Hepatic stellate cell (primary cell): ENCODE measurements around the gene CEACAM5.

ENCODE experiments used
- DNase-seq: peaks from one replicate; pipeline ENCODE4 v3.0.0; 2011; ENCODE audit warnings: low spot score

The CEACAM5 gene

DNA sequence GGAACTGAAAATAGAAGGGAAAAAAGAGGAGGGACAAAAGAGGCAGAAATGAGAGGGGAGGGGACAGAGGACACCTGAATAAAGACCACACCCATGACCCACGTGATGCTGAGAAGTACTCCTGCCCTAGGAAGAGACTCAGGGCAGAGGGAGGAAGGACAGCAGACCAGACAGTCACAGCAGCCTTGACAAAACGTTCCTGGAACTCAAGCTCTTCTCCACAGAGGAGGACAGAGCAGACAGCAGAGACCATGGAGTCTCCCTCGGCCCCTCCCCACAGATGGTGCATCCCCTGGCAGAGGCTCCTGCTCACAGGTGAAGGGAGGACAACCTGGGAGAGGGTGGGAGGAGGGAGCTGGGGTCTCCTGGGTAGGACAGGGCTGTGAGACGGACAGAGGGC is at the start of gene CEACAM5:
CEACAM5 (plus strand) TSS at position 146 of the 400 bp plus-strand sequence; CDS start at position 252, 106 bp downstream.
- DNase-seq: no peak

DNA sequence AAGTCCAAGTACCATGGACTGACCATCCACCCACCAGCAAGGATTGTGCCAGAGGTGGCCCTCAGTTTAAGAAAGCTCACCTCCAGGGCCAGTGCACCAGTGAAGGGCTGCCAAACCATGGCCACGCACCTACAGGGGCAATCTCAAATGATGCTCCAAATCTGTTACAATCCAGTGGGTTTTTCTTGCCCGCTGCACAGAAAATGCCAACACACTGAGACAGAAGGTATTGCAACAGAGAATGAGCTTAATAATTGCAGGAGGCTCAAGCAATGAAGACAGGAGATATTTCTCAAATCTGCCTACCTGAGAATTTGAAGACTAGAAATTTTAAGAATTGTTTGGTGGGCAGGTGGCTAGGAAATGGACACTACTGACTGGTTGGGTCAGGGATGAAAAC is 42.4 kb upstream of the CEACAM5 start:
- DNase-seq: no peak

DNA sequence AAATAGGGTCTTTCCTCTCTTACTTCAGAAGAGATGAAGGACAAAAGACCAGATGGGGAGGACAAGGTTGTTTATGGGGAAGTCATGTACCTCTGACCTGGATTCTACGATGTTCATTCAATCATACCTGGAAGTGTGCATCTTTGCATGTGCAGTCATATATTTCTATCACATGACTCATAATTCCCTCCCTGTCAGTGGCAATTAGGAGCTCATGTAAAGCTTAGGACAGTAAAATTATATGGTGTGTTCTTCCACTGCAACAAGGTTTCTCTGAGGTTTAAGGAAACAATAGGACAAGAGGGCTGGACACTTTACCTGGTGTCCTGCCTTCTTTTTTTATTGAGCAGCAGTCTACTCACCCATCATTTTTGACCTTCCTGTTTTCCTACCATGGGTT is 40.1 kb upstream of the CEACAM5 start:
- no peak for DNase-seq

DNA sequence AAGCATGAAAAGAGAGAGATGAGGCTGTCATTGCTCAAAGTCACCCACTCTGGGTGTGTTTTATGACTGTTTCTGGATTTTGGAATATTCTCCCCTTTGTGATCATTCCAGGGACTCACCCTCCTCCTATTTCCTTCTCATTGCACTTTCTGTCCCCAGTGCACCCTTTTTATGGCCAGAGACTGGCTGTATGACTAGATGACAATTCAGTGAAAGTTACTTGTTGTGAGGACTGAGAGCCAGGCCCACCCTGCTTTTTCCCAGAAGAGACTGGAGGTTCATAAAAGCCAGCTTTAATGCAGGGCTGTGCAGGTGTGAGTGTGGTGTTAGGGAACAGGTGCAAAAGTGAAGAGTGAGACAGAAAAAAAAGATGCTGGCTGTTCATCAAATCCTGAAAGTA is 37.7 kb upstream of the CEACAM5 start:
- no peak for DNase-seq

DNA sequence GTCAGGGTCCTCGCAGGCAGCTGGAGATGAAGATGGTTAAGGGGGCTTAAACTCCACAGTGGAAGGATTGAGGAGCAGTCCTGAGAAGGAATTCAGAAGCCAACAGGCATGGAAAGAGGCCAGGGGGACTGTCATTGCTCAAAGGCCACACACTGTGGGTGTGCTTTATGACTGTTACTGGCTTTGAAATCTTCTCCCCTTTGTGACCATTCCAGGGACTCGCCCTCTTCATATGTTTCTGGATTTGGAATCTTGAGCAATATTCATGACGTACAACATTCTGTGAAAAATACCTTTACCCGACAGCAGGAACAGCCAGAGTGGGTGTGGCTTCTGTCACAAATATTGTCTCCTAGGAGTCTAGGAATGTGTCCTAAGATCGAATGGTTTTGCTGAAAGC is 36.9 kb upstream of the CEACAM5 start:
- no peak for DNase-seq

DNA sequence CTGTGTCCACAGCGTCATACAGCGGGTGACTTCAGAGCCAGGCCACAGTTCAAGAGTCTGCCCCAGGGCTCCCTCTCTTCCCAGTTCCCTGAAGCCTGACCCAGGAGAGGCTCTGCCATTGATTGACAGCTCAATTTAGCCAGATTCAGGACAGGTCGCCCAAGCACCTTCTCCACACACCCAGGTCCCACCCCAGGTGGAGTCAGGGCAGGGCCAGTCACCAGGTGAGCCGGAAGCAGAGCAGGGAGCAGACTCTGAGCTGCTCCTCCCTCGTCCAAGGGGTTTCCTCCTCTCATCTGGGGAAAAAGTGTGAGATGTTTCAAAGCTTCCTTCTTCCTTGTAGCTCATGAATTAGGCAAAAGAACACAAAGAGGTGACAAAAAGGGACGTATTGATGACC is 26.0 kb upstream of the CEACAM5 start:
- DNase-seq: no peak

DNA sequence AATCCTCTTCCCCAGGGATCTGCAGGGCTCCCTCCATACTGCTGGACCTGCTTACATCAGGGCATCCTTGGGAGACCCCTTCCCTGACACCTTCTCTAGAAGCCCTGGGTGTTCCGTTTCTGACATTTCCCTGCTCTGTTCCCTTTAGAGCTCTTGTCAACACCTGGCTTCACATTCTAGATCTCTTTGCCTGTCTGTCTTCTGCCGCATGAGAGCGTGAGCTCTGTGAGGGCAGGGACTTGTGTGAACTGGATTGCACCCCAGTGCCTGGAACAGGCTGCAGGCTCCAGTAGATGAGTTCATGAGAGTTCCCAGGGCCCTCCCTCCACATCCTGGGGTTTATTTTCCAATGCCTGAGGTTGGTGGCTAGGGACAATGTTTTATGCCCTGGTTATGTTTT is 21.0 kb upstream of the CEACAM5 start:
- no peak for DNase-seq

DNA sequence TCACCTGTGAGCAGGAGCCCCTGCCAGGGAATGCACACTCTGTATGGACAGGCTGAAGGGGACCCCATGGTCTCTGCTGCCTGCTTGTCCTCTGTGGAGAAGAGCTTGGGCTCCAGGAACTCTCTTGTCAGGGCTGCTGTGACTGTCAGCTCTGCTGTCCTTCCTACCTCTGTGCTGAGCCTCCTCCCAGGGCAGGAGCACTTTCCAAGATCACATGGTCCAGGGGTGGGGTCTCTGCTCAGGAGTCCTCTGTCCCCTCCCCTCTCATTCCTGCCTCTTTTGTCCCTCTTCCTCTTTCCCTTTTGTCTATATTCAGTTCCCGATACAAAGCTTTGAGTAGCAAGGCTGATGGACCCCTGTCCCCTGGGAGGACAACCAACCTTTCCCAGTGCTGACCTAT is 20.3 kb upstream of the CEACAM5 start, which contains the start of gene CEACAM7:
CEACAM7 (minus strand) TSS at position 173 of the 400 bp plus-strand sequence; CDS start at position 68, 105 bp downstream.
- DNase-seq: no peak

DNA sequence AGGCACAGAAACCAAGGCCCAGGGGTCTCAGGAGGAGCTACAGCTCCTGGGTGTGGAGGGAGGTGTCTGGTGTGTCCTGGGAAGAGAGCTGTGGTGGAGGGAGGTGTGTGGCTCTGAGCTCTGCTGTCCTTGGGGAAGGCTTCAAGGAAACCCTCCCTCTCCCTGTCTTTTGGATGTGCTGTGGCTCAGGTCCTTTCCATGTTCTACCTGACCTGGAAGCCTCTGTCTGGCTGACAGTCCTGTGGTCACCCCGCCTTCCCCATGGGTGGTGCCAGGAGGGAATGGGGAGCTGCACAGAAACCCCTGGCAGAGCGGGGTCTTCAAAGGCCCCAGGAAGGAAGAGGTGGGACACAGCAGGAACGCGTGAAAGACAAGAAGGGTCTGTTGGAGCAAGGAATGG is 19.7 kb upstream of the CEACAM5 start:
- no peak for DNase-seq

DNA sequence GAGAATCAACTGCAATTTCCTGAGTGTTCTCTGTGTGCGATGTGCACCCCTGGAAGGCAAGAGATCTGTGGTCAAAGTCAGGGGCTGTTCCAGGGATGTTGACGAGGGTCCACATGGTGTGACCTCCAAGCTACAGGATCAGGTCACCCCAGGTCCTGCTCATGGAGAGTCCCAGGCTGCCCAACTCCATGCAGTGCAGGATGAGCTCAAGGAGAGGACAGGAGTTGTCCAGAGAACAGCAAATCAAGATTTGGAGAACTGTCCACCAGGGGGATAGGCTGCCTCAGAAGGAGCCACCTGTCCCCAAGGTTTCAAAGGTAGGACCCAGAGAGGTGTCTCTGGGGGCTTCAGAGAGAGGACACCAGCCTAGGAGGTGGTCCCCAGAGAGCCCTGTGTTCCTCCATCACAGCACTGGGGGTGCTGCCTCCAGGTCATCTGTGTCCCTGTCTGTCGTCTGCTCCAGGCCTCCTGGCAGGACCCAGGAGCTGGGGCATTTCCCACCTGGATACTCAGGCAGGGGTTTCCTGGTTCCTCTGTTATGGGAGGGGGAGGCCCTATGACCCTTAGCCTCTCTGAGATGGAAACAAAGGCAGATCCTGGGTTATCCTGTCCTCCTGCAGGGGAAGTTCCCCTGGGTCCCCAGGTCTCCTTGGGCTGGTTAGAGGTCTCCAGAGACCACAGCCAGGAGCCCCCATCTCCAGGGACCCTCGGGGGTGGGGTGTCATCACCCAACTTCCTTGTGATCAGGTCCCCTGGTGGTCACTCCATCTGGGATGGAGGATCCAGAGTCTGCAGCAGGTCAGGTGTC is 18.2 kb upstream of the CEACAM5 start:
- no peak for DNase-seq

DNA sequence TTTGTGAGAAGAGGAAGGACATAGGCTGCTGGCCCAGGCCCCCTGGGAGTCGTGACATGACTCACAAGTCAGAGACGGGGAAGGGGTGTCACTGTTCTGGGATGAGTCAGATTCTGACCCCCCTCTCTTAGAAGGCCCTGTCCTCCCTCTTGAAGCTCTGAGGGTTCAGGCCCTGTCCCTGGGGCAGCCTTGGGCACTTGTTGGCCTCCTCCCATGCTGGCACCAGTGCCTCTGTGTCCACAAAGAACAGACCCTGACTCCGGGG is 17.7 kb upstream of the CEACAM5 start:
- no peak for DNase-seq

DNA sequence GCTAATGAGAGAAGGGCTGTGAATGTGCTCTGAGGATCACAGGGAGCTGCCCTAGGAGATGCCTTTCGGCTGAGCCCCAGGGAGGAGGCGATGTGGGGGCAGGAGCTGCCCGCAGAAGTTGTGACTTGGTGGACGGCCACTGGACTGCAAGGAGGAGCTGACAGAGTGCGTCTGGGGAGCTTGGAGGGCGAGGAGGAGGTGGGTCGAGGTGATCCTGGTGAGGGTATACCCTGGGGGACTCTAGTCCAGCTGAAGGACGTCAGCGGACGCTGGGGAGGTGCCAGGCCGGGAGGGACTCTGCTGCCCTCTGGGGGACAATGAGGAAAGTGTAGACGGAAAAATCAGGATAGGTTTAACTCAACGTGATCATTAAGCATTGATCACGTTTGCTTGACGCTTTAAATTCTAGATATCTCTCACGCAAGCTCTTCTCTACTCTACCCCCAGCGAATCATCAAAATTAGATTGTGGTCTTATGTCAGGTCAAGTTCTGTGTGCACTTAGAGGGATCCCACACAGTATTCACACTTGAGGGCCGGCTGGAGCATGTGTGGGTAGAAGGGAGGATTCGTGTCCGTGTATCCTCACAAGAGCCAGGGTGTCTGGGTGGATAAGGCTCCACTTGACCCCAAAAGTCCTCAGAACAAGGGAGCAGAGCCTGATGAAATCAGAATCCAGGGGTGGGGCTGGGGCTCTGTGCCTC is 17.0 kb upstream of the CEACAM5 start:
- DNase-seq: no peak

DNA sequence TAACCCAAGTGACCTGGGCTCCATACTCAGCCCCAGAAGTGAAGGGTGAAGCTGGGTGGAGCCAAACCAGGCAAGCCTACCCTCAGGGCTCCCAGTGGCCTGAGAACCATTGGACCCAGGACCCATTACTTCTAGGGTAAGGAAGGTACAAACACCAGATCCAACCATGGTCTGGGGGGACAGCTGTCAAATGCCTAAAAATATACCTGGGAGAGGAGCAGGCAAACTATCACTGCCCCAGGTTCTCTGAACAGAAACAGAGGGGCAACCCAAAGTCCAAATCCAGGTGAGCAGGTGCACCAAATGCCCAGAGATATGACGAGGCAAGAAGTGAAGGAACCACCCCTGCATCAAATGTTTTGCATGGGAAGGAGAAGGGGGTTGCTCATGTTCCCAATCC is 14.2 kb upstream of the CEACAM5 start:
- DNase-seq: no peak

DNA sequence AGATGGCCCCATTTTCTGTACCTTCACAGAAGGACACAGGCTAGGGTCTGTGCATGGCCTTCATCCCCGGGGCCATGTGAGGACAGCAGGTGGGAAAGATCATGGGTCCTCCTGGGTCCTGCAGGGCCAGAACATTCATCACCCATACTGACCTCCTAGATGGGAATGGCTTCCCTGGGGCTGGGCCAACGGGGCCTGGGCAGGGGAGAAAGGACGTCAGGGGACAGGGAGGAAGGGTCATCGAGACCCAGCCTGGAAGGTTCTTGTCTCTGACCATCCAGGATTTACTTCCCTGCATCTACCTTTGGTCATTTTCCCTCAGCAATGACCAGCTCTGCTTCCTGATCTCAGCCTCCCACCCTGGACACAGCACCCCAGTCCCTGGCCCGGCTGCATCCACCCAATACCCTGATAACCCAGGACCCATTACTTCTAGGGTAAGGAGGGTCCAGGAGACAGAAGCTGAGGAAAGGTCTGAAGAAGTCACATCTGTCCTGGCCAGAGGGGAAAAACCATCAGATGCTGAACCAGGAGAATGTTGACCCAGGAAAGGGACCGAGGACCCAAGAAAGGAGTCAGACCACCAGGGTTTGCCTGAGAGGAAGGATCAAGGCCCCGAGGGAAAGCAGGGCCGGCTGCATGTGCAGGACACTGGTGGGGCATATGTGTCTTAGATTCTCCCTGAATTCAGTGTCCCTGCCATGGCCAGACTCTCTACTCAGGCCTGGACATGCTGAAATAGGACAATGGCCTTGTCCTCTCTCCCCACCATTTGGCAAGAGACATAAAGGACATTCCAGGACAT is 13.4 kb upstream of the CEACAM5 start:
- no peak for DNase-seq

DNA sequence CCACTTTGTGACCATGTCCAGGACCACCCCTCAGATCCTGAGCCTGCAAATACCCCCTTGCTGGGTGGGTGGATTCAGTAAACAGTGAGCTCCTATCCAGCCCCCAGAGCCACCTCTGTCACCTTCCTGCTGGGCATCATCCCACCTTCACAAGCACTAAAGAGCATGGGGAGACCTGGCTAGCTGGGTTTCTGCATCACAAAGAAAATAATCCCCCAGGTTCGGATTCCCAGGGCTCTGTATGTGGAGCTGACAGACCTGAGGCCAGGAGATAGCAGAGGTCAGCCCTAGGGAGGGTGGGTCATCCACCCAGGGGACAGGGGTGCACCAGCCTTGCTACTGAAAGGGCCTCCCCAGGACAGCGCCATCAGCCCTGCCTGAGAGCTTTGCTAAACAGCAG is 12.7 kb upstream of the CEACAM5 start:
- no peak for DNase-seq

DNA sequence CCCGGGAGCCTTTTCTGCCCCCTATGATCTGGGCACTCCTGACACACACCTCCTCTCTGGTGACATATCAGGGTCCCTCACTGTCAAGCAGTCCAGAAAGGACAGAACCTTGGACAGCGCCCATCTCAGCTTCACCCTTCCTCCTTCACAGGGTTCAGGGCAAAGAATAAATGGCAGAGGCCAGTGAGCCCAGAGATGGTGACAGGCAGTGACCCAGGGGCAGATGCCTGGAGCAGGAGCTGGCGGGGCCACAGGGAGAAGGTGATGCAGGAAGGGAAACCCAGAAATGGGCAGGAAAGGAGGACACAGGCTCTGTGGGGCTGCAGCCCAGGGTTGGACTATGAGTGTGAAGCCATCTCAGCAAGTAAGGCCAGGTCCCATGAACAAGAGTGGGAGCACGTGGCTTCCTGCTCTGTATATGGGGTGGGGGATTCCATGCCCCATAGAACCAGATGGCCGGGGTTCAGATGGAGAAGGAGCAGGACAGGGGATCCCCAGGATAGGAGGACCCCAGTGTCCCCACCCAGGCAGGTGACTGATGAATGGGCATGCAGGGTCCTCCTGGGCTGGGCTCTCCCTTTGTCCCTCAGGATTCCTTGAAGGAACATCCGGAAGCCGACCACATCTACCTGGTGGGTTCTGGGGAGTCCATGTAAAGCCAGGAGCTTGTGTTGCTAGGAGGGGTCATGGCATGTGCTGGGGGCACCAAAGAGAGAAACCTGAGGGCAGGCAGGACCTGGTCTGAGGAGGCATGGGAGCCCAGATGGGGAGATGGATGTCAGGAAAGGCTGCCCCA is 11.8 kb upstream of the CEACAM5 start:
- no peak for DNase-seq

DNA sequence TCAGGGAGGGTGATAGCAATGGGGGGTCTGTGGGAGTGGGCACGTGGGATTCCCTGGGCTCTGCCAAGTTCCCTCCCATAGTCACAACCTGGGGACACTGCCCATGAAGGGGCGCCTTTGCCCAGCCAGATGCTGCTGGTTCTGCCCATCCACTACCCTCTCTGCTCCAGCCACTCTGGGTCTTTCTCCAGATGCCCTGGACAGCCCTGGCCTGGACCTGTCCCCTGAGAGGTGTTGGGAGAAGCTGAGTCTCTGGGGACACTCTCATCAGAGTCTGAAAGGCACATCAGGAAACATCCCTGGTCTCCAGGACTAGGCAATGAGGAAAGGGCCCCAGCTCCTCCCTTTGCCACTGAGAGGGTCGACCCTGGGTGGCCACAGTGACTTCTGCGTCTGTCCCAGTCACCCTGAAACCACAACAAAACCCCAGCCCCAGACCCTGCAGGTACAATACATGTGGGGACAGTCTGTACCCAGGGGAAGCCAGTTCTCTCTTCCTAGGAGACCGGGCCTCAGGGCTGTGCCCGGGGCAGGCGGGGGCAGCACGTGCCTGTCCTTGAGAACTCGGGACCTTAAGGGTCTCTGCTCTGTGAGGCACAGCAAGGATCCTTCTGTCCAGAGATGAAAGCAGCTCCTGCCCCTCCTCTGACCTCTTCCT is 11.1 kb upstream of the CEACAM5 start:
- no peak for DNase-seq

DNA sequence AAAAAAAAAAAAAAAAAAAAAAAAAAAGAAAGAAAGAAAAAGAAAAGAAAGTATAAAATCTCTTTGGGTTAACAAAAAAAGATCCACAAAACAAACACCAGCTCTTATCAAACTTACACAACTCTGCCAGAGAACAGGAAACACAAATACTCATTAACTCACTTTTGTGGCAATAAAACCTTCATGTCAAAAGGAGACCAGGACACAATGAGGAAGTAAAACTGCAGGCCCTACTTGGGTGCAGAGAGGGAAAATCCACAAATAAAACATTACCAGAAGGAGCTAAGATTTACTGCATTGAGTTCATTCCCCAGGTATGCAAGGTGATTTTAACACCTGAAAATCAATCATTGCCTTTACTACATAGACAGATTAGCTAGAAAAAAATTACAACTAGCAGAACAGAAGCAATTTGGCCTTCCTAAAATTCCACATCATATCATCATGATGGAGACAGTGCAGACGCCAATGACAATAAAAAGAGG is 9.6 kb upstream of the CEACAM5 start:
- no peak for DNase-seq

DNA sequence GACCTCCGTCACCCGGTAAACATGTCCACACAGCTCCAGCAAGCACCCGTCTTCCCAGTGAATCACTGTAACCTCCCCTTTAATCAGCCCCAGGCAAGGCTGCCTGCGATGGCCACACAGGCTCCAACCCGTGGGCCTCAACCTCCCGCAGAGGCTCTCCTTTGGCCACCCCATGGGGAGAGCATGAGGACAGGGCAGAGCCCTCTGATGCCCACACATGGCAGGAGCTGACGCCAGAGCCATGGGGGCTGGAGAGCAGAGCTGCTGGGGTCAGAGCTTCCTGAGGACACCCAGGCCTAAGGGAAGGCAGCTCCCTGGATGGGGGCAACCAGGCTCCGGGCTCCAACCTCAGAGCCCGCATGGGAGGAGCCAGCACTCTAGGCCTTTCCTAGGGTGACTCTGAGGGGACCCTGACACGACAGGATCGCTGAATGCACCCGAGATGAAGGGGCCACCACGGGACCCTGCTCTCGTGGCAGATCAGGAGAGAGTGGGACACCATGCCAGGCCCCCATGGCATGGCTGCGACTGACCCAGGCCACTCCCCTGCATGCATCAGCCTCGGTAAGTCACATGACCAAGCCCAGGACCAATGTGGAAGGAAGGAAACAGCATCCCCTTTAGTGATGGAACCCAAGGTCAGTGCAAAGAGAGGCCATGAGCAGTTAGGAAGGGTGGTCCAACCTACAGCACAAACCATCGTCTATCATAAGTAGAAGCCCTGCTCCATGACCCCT is 9.0 kb upstream of the CEACAM5 start:
- DNase-seq: no peak

DNA sequence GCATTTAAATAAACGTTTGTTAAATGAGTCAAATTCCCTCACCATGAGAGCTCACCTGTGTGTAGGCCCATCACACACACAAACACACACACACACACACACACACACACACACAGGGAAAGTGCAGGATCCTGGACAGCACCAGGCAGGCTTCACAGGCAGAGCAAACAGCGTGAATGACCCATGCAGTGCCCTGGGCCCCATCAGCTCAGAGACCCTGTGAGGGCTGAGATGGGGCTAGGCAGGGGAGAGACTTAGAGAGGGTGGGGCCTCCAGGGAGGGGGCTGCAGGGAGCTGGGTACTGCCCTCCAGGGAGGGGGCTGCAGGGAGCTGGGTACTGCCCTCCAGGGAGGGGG is 8.5 kb upstream of the CEACAM5 start:
- DNase-seq: no peak
